HEK293 (cell line): ENCODE results near the gene NAA25.

Source experiments
- CTCF ChIA-PET: fragments of 350-600 bp; formaldehyde crosslinking; extraction: SDS; loops from one replicate; lab custom pipeline; 2021; ENCODE audit warnings: antibody characterized with exemption; lab: Yijun Ruan, JAX
- POLR2A ChIA-PET: fragments of 300-600 bp; formaldehyde crosslinking; extraction: SDS; loops from one replicate; lab custom pipeline; 2020; ENCODE audit warnings: antibody characterized with exemption, inconsistent platforms; lab: Yijun Ruan, JAX
- H3K27ac ChIP-seq: fragments of 200-500 bp; sonication (Bioruptor generic); 2 replicates; pipeline ENCODE4 v1.5.1; 2014; ENCODE audit warnings: low read depth, low read length, control low read depth, inconsistent platforms; ENCODE audit errors: extremely low read depth
- H3K36me3 ChIP-seq, 2 experiments: fragments of 200-500 bp in 1 of 2; sonication (Bioruptor generic) in 1 of 2; 1 replicate in 1 of 2; 2 replicates in 1 of 2; pipeline ENCODE4 v1.5.1; 2014 to 2017; ENCODE audit warnings: inconsistent platforms in 2 of 2, low read length in 2 of 2; ENCODE audit not compliant: control insufficient read depth in 2 of 2, insufficient read depth in 1 of 2
- H3K4me1 ChIP-seq: fragments of 200-500 bp; sonication (Bioruptor generic); 2 replicates; pipeline ENCODE4 v1.5.1; 2014; ENCODE audit warnings: mild to moderate bottlenecking, low read length, inconsistent platforms; ENCODE audit not compliant: control insufficient read depth, insufficient read depth
- H3K4me3 ChIP-seq: 2 replicates; pipeline ENCODE4 v1.5.1; 2011; ENCODE audit warnings: low read depth, mild to moderate bottlenecking, control low read depth, low read length, moderate library complexity
- H3K9me3 ChIP-seq: fragments of 200-500 bp; sonication (Bioruptor generic); 2 replicates; pipeline ENCODE4 v1.5.1; 2014; ENCODE audit warnings: low read depth, low read length, inconsistent platforms; ENCODE audit not compliant: control insufficient read depth, insufficient read depth
- CTCF ChIP-seq: fragments of 450-650 bp; formaldehyde crosslinking; IDR thresholded peaks from 2 replicates; pipeline ENCODE4 v1.5.1; 2016; ENCODE audit warnings: missing biosample characterization, missing genetic modification characterization
- GLI2 ChIP-seq: fragments of 450-650 bp; formaldehyde crosslinking; IDR thresholded peaks from 2 replicates; pipeline ENCODE4; 2017; ENCODE audit warnings: missing biosample characterization, missing genetic modification characterization, low read depth, borderline replicate concordance
- GLI4 ChIP-seq: fragments of 450-650 bp; formaldehyde crosslinking; IDR thresholded peaks from 2 replicates; pipeline ENCODE4 v1.5.1; 2016; ENCODE audit warnings: missing biosample characterization, missing genetic modification characterization
- HOXC10 ChIP-seq: sonication (generic); formaldehyde crosslinking; IDR thresholded peaks from 2 replicates; pipeline ENCODE4 v1.8.1; 2023; ENCODE audit warnings: mild to moderate bottlenecking, missing genetic modification reagents
- INSM2 ChIP-seq: fragments of 450-650 bp; formaldehyde crosslinking; IDR thresholded peaks from 2 replicates; pipeline ENCODE4 v1.5.1; 2016; ENCODE audit warnings: missing biosample characterization, missing genetic modification characterization
- KLF10 ChIP-seq: fragments of 450-650 bp; IDR thresholded peaks from 2 replicates; pipeline ENCODE4 v1.5.1; 2018; ENCODE audit warnings: missing biosample characterization, mild to moderate bottlenecking, missing genetic modification characterization
- KLF9 ChIP-seq: fragments of 450-650 bp; formaldehyde crosslinking; IDR thresholded peaks from 2 replicates; pipeline ENCODE4 v1.5.1; 2016; ENCODE audit warnings: missing biosample characterization, missing genetic modification characterization, low read depth
- OVOL3 ChIP-seq: fragments of 450-650 bp; formaldehyde crosslinking; IDR thresholded peaks from 2 replicates; pipeline ENCODE4 v1.5.1; 2016; ENCODE audit warnings: missing biosample characterization, missing genetic modification characterization
- PATZ1 ChIP-seq: fragments of 450-650 bp; formaldehyde crosslinking; IDR thresholded peaks from 2 replicates; pipeline ENCODE4 v1.5.1; 2016; ENCODE audit warnings: missing biosample characterization, missing genetic modification characterization
- SCRT1 ChIP-seq: fragments of 450-650 bp; formaldehyde crosslinking; IDR thresholded peaks from 2 replicates; pipeline ENCODE4 v1.5.1; 2016; ENCODE audit warnings: missing biosample characterization, missing genetic modification characterization, borderline replicate concordance
- SCRT2 ChIP-seq: fragments of 450-650 bp; formaldehyde crosslinking; IDR thresholded peaks from 2 replicates; pipeline ENCODE4 v1.5.1; 2016; ENCODE audit warnings: missing biosample characterization, missing genetic modification characterization
- ZBTB20 ChIP-seq: fragments of 450-650 bp; formaldehyde crosslinking; IDR thresholded peaks from 2 replicates; pipeline ENCODE4 v1.5.1; 2016; ENCODE audit warnings: missing biosample characterization, missing genetic modification characterization
- ZBTB21 ChIP-seq: fragments of 450-650 bp; formaldehyde crosslinking; IDR thresholded peaks from 2 replicates; pipeline ENCODE4 v1.5.1; 2017; ENCODE audit warnings: missing biosample characterization, missing genetic modification characterization
- ZBTB48 ChIP-seq: fragments of 450-650 bp; formaldehyde crosslinking; IDR thresholded peaks from 2 replicates; pipeline ENCODE4 v1.5.1; 2016; ENCODE audit warnings: missing biosample characterization, missing genetic modification characterization
- ZBTB7A ChIP-seq: fragments of 450-650 bp; formaldehyde crosslinking; IDR thresholded peaks from 2 replicates; pipeline ENCODE4 v1.5.1; 2016; ENCODE audit warnings: low read depth, missing biosample characterization, missing genetic modification characterization
- ZNF221 ChIP-seq: fragments of 450-650 bp; formaldehyde crosslinking; IDR thresholded peaks from 2 replicates; pipeline ENCODE4 v1.5.1; 2017; ENCODE audit warnings: missing biosample characterization, missing genetic modification characterization, borderline replicate concordance
- ZNF341 ChIP-seq: fragments of 450-650 bp; formaldehyde crosslinking; IDR thresholded peaks from 2 replicates; pipeline ENCODE4; 2016; ENCODE audit warnings: low read depth, missing biosample characterization, missing genetic modification characterization
- ZNF501 ChIP-seq: fragments of 450-650 bp; formaldehyde crosslinking; IDR thresholded peaks from 2 replicates; pipeline ENCODE4 v1.5.1; 2016; ENCODE audit warnings: missing biosample characterization, missing genetic modification characterization
- ZNF585B ChIP-seq: fragments of 450-650 bp; formaldehyde crosslinking; IDR thresholded peaks from 2 replicates; pipeline ENCODE4 v1.5.1; 2016; ENCODE audit warnings: missing biosample characterization, missing genetic modification characterization
- ZNF600 ChIP-seq: fragments of 450-650 bp; formaldehyde crosslinking; IDR thresholded peaks from 2 replicates; pipeline ENCODE4 v1.5.1; 2016; ENCODE audit warnings: missing biosample characterization, missing genetic modification characterization
- ZNF629 ChIP-seq: fragments of 450-650 bp; formaldehyde crosslinking; IDR thresholded peaks from 2 replicates; pipeline ENCODE4 v1.5.1; 2017; ENCODE audit warnings: missing biosample characterization, missing genetic modification characterization
- ZNF639 ChIP-seq: fragments of 450-650 bp; formaldehyde crosslinking; IDR thresholded peaks from 2 replicates; pipeline ENCODE4 v1.5.1; 2016; ENCODE audit warnings: missing biosample characterization, missing genetic modification characterization
- ZNF654 ChIP-seq: fragments of 450-650 bp; formaldehyde crosslinking; IDR thresholded peaks from 2 replicates; pipeline ENCODE4 v1.5.1; 2016; ENCODE audit warnings: low read depth, missing biosample characterization, missing genetic modification characterization
- ZNF677 ChIP-seq: fragments of 450-650 bp; IDR thresholded peaks from 2 replicates; pipeline ENCODE4 v1.5.0; 2018; ENCODE audit warnings: missing biosample characterization, mild to moderate bottlenecking, missing genetic modification characterization, moderate library complexity
- ZNF701 ChIP-seq: fragments of 450-650 bp; formaldehyde crosslinking; IDR thresholded peaks from 2 replicates; pipeline ENCODE4 v1.5.1; 2016; ENCODE audit warnings: missing biosample characterization, missing genetic modification characterization
- ZNF707 ChIP-seq: fragments of 450-650 bp; formaldehyde crosslinking; IDR thresholded peaks from 2 replicates; pipeline ENCODE4 v1.5.1; 2016; ENCODE audit warnings: missing biosample characterization, missing genetic modification characterization
- ZNF776 ChIP-seq: fragments of 450-650 bp; formaldehyde crosslinking; IDR thresholded peaks from 2 replicates; pipeline ENCODE4 v1.5.0; 2017; ENCODE audit warnings: missing biosample characterization, missing genetic modification characterization, borderline replicate concordance
- ZNF792 ChIP-seq: fragments of 450-650 bp; formaldehyde crosslinking; IDR thresholded peaks from 2 replicates; pipeline ENCODE4 v1.5.1; 2016; ENCODE audit warnings: missing biosample characterization, missing genetic modification characterization
- ZSCAN5A ChIP-seq: fragments of 450-650 bp; formaldehyde crosslinking; IDR thresholded peaks from 2 replicates; pipeline ENCODE4 v1.5.1; 2016; ENCODE audit warnings: missing biosample characterization, missing genetic modification characterization
- ZXDB ChIP-seq: fragments of 450-650 bp; formaldehyde crosslinking; IDR thresholded peaks from 2 replicates; pipeline ENCODE4 v1.5.1; 2016; ENCODE audit warnings: missing biosample characterization, missing genetic modification characterization

Gene NAA25

GRCh38 chr12:112125250-112125999 is 16.8 kb upstream of the NAA25 start, which contains the start of gene TRAFD1:
Gene TRAFD1 (plus strand): TSS chr12:112125560. CDS start chr12:112130523, 4,963 bp downstream.
- H3K4me1 ChIP-seq, result peaks cover 18% of the 10 kb centered on the region
- TF ChIP-seq KLF9 (tag by site-specific recombination), result peak; percentile 89
- TF ChIP-seq ZNF792, result 0 out of 2 replicates have a peak, but pooled peaks have one; percentile 15
- no peak for TF ChIP-seq ZNF221 (tag by site-specific recombination)
- no peak for TF ChIP-seq GLI4 (tag by site-specific recombination)
- peak; percentile 68; the same call in 1 of the 2 replicates for TF ChIP-seq ZNF629 (tag by site-specific recombination)
- no peak for TF ChIP-seq HOXC10 (CRISPR knock-in tag)
- TF ChIP-seq ZNF585B (tag by site-specific recombination), result no peak
- peak; percentile 27 for TF ChIP-seq CTCF (tag by site-specific recombination)
- peak; percentile 83 for TF ChIP-seq ZNF600 (tag by site-specific recombination)
- TF ChIP-seq SCRT2 (tag by site-specific recombination), result peak; percentile 99
- peak; percentile 35; the same call in 1 of the 2 replicates for TF ChIP-seq ZNF639 (tag by site-specific recombination)
- peak; percentile 28; the same call in 1 of the 2 replicates for TF ChIP-seq ZBTB7A (tag by site-specific recombination)
- no peak for TF ChIP-seq ZNF776 (tag by site-specific recombination)
- TF ChIP-seq ZXDB, result peak; percentile 95
- peak; percentile 84 for TF ChIP-seq SCRT1 (tag by site-specific recombination)
- TF ChIP-seq PATZ1 (tag by site-specific recombination), result peak; percentile 53
- TF ChIP-seq ZNF707 (tag by site-specific recombination), result no peak
- TF ChIP-seq ZBTB48, result peak; percentile 85
- TF ChIP-seq OVOL3 (tag by site-specific recombination), result peak; percentile 48; the same call in 1 of the 2 replicates
- TF ChIP-seq ZBTB21 (tag by site-specific recombination), result no peak
- TF ChIP-seq INSM2 (tag by site-specific recombination), result no peak; the same call in 1 of the 2 replicates
- 0 out of 2 replicates have a peak, but pooled peaks have one; percentile 18 for TF ChIP-seq KLF10
- no peak for TF ChIP-seq ZNF341
- no peak for TF ChIP-seq GLI2 (tag by site-specific recombination)
- peak; percentile 78 for TF ChIP-seq ZSCAN5A
- no peak for TF ChIP-seq ZNF654
- no peak for TF ChIP-seq ZNF701 (tag by site-specific recombination)
- no peak for TF ChIP-seq ZNF677 (tag by site-specific recombination)
- peak; percentile 52; the same call in 1 of the 2 replicates for TF ChIP-seq ZBTB20 (tag by site-specific recombination)
- TF ChIP-seq ZNF501, result peak; percentile 96

More at GRCh38 chr12:112125250-112125999, 16.8 kb upstream of the NAA25 start, which contains the start of gene TRAFD1:
- CTCF ChIA-PET, result interaction anchor here (0.6 to 1.2 kb wide), 3 partner anchors 13 to 417 kb away, joined by 3 to 4 read pairs (median 4); no protein-coding TSS in a partner anchor
- H3K27ac ChIP-seq, result peak within 1 kb of the TSS; percentile 83
- no peaks in the 10 kb centered on the region for H3K9me3 ChIP-seq
- POLR2A ChIA-PET, result interaction anchor here (0.6 to 3.1 kb wide), 15 partner anchors 10 to 353 kb away, joined by 3 to 66 read pairs (median 4); partner anchors contain the start of genes ERP29, NAA25 and TMEM116
- H3K36me3 ChIP-seq, result peaks cover 0 to 5% of the 10 kb centered on the region in 2 experiments; a peak in 1 of 3 replicates
- peak within 1 kb of the TSS; percentile 89 for H3K4me3 ChIP-seq
